Activated T-helper 1 cell treated with anti-CD3 and anti-CD28 coated beads, Interleukin-12 subunit alpha, Interleukin-12 subunit beta, Interleukin-2, Interleukin-4 antibody, amounts not matched to agents 30 ng/mL and 10 ng/mL and 1 ng/mL, durations not matched to agents 14 hours and 24 hours and 36 hours (primary cell): ENCODE results near the gene LRRC7. TPM values are rescaled to one million over a fixed set of nuclear protein-coding genes. Genes with fewer than 3 reads are reported as not detected.

ENCODE experiments used
- DNase-seq: peaks from one replicate; pipeline ENCODE4 v3.0.0; 2021; ENCODE audit warnings: low spot score
- H3K27ac Mint-ChIP-seq: one replicate; pipeline ENCODE4 v1.8.0; 2021; ENCODE audit warnings: mild to moderate bottlenecking, mixed read lengths
- H3K27me3 Mint-ChIP-seq: one replicate; pipeline ENCODE4 v1.8.0; 2022; ENCODE audit warnings: mild to moderate bottlenecking, moderate library complexity, mixed read lengths; ENCODE audit not compliant: insufficient read depth
- H3K36me3 Mint-ChIP-seq: one replicate; pipeline ENCODE4 v1.8.0; 2021; ENCODE audit warnings: low read depth, mixed read lengths
- H3K4me1 Mint-ChIP-seq: one replicate; pipeline ENCODE4 v1.8.0; 2021; ENCODE audit warnings: low read depth, mixed read lengths
- H3K4me3 Mint-ChIP-seq: one replicate; pipeline ENCODE4 v1.8.0; 2021; ENCODE audit warnings: mild to moderate bottlenecking, moderate library complexity, mixed read lengths
- H3K9me3 Mint-ChIP-seq: one replicate; pipeline ENCODE4 v1.8.0; 2021; ENCODE audit warnings: mixed read lengths
- intact Hi-C: fragments of 100-400 bp; cut with micrococcal nuclease; formaldehyde crosslinking; loops from one replicate; pipeline ENCODE4 v1.15.1; 2024
- total RNA-seq: library from RNA; stranded (reverse); gene quantifications from 2 replicates; pipeline ENCODE4 v1.2.3, GENCODE V29; 2022

The LRRC7 gene
- total RNA-seq, 1 donor from 2014 or later = not detected

- DNase-seq = no peak
- Mint-ChIP-seq H3K27ac (no peak overlapping the region), H3K9me3 (no peaks in the 10 kb centered on the region), H3K4me3 (no peak overlapping the region), H3K27me3 (no peaks in the 10 kb centered on the region), H3K36me3 (no peaks in the 10 kb centered on the region), H3K4me1 (no peaks in the 10 kb centered on the region)
- intact Hi-C loops = no loop called here
Observed at GRCh38 chr1:69991644-69992043, 423.9 kb downstream of the LRRC7 start.

DNA sequence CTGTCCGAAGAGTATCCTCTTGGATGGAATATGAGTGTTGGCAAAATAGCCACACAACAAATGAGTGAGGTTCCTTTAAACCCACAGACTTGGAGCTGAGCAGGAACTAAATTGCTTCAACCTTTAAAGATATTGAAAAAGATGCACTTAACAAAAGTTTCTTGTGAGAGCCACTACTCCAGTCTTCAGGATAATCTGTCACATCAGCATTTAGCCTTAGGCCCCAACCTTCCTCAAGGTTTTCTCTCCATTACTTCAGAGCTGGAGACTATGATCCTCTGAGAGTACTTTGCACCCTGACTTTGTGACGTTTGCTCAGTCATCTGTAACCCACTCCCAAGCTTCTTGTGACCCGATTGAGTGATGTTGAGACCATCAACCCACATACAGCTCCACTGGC, 424.9 kb downstream of the LRRC7 start:
- intact Hi-C loops = no loop called here
- no peak for DNase-seq
- Mint-ChIP-seq H3K4me3 (no peak overlapping the region), H3K27me3 (no peaks in the 10 kb centered on the region), H3K9me3 (no peaks in the 10 kb centered on the region), H3K36me3 (no peaks in the 10 kb centered on the region), H3K4me1 (no peaks in the 10 kb centered on the region), H3K27ac (no peak overlapping the region)

DNA sequence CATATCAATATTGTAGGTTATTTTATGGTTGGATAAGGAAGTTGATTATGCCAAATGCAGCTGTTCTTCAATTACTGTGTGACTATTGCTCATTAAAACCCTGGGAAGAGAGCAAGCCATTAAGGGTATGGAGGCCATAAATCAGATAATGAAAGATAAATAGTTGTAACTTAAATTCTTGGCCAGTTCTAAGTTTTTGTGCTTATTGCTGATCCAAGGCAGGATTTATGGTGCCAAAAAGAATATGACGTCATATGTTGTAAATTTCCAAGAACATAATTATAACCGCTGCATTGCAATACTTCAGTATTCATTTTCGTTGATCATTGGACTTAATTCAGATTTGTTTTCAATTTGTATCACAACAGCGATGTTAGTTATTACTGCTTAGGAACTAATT, 426.1 kb downstream of the LRRC7 start:
- Mint-ChIP-seq H3K36me3 (no peaks in the 10 kb centered on the region), H3K4me1 (no peaks in the 10 kb centered on the region), H3K4me3 (no peak overlapping the region), H3K9me3 (no peaks in the 10 kb centered on the region), H3K27ac (no peak overlapping the region), H3K27me3 (no peaks in the 10 kb centered on the region)
- no peak for DNase-seq
- intact Hi-C loops = no loop called here

GRCh38 chr1:69994241-69994640, 426.5 kb downstream of the LRRC7 start:
- Mint-ChIP-seq H3K4me1 (no peaks in the 10 kb centered on the region), H3K27ac (no peak overlapping the region), H3K9me3 (no peaks in the 10 kb centered on the region), H3K4me3 (no peak overlapping the region), H3K27me3 (no peaks in the 10 kb centered on the region), H3K36me3 (no peaks in the 10 kb centered on the region)
- no peak for DNase-seq
- intact Hi-C loops = no loop called here

GRCh38 chr1:69998847-69999246, 431.1 kb downstream of the LRRC7 start:
- intact Hi-C loops = no loop called here
- H3K36me3 Mint-ChIP-seq = no peaks in the 10 kb centered on the region

GRCh38 chr1:70003211-70003908, 435.6 kb downstream of the LRRC7 start:
- no peak for DNase-seq
- Mint-ChIP-seq H3K4me3 (no peak overlapping the region), H3K36me3 (no peaks in the 10 kb centered on the region), H3K27me3 (no peaks in the 10 kb centered on the region), H3K4me1 (no peaks in the 10 kb centered on the region), H3K27ac (no peak overlapping the region), H3K9me3 (no peaks in the 10 kb centered on the region)
- intact Hi-C loops = no loop called here

More at GRCh38 chr1:69998847-69999246, 431.1 kb downstream of the LRRC7 start:
- Mint-ChIP-seq H3K4me3 (no peak overlapping the region), H3K9me3 (no peaks in the 10 kb centered on the region), H3K4me1 (no peaks in the 10 kb centered on the region), H3K27ac (no peak overlapping the region), H3K27me3 (no peaks in the 10 kb centered on the region)
- DNase-seq = no peak

DNA sequence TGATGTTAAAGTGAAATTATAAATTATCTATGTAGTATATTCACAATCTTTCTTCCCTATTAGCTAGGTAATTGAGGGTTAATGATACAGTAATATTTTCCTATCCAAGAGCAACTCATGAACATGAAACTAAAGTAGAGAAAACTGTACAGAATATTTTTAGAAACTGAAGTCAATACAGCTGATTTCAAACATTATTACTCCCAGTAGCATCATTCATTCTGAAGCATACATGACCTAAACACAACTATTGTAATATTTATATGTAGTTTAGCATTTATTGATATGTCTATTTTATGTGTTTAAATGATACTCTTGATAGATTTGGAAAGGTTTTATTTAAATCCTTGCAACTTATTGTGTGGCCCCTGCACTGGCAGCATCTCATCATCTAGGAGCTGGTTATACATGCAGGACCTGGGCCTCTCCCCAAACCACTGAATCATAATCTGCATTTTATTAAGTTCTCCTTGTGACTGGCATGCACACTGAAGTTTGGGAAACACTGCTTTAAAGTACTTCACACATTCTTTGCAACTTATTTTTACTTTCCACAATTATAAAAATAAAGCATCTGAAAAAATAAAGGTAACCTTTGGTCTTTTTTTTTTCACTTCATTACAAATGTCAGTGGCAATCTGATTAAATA, 437.8 kb downstream of the LRRC7 start:
- Mint-ChIP-seq H3K4me1 (no peaks in the 10 kb centered on the region), H3K27ac (no peak overlapping the region), H3K27me3 (no peaks in the 10 kb centered on the region), H3K9me3 (no peaks in the 10 kb centered on the region), H3K4me3 (no peak overlapping the region), H3K36me3 (no peaks in the 10 kb centered on the region)
- DNase-seq = no peak
- intact Hi-C loops = no loop called here

GRCh38 chr1:70008660-70009059, 440.9 kb downstream of the LRRC7 start:
- no peak overlapping the region for H3K4me3 Mint-ChIP-seq
- no peaks in the 10 kb centered on the region for H3K27me3 Mint-ChIP-seq
- no peaks in the 10 kb centered on the region for H3K4me1 Mint-ChIP-seq

DNA sequence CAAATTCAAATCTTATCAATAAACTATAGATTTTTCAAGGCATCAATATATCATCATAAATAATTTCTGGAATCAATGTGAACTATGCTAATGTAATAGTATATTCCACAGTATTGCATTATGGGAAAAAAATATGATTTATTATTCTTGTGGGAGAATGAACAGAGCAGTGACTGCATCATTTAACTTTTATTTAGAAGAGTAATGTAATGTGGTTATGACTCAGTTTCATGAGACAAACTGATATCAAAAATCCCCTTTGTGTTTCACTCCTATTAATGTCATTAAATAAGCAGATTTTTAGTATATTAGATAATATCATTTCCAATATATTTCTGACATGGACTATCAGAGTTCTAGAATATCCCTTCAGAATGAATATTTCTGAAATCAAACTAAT, 450.0 kb downstream of the LRRC7 start:
- Mint-ChIP-seq H3K27ac (no peak overlapping the region), H3K27me3 (no peaks in the 10 kb centered on the region), H3K4me3 (no peak overlapping the region), H3K4me1 (no peaks in the 10 kb centered on the region), H3K9me3 (no peaks in the 10 kb centered on the region), H3K36me3 (no peaks in the 10 kb centered on the region)
- intact Hi-C loops = no loop called here
- DNase-seq = no peak

More at GRCh38 chr1:70008660-70009059, 440.9 kb downstream of the LRRC7 start:
- Mint-ChIP-seq H3K36me3 (no peaks in the 10 kb centered on the region), H3K27ac (no peak overlapping the region), H3K9me3 (no peaks in the 10 kb centered on the region)
- DNase-seq = no peak
- intact Hi-C loops = no loop called here

- Mint-ChIP-seq H3K9me3 (no peaks in the 10 kb centered on the region), H3K4me1 (no peaks in the 10 kb centered on the region), H3K4me3 (no peak overlapping the region), H3K36me3 (no peaks in the 10 kb centered on the region), H3K27ac (no peak overlapping the region), H3K27me3 (no peaks in the 10 kb centered on the region)
- DNase-seq = no peak
- intact Hi-C loops = no loop called here
Observed at GRCh38 chr1:70024272-70024671, 456.6 kb downstream of the LRRC7 start.

- no peaks in the 10 kb centered on the region for H3K36me3 Mint-ChIP-seq
Observed at GRCh38 chr1:70025052-70025451, 457.3 kb downstream of the LRRC7 start.

GRCh38 chr1:70025846-70026245, 458.1 kb downstream of the LRRC7 start:
- no peaks in the 10 kb centered on the region for H3K4me1 Mint-ChIP-seq
- no peak overlapping the region for H3K4me3 Mint-ChIP-seq
- H3K27me3 Mint-ChIP-seq = no peaks in the 10 kb centered on the region
- no peak overlapping the region for H3K27ac Mint-ChIP-seq
- no peak for DNase-seq
- H3K36me3 Mint-ChIP-seq = no peaks in the 10 kb centered on the region
- no peaks in the 10 kb centered on the region for H3K9me3 Mint-ChIP-seq
- intact Hi-C loops = no loop called here

More at GRCh38 chr1:70025052-70025451, 457.3 kb downstream of the LRRC7 start:
- no peaks in the 10 kb centered on the region for H3K9me3 Mint-ChIP-seq
- H3K4me1 Mint-ChIP-seq = no peaks in the 10 kb centered on the region
- H3K27me3 Mint-ChIP-seq = no peaks in the 10 kb centered on the region
- H3K4me3 Mint-ChIP-seq = no peak overlapping the region
- no peak for DNase-seq
- intact Hi-C loops = no loop called here
- H3K27ac Mint-ChIP-seq = no peak overlapping the region

DNA sequence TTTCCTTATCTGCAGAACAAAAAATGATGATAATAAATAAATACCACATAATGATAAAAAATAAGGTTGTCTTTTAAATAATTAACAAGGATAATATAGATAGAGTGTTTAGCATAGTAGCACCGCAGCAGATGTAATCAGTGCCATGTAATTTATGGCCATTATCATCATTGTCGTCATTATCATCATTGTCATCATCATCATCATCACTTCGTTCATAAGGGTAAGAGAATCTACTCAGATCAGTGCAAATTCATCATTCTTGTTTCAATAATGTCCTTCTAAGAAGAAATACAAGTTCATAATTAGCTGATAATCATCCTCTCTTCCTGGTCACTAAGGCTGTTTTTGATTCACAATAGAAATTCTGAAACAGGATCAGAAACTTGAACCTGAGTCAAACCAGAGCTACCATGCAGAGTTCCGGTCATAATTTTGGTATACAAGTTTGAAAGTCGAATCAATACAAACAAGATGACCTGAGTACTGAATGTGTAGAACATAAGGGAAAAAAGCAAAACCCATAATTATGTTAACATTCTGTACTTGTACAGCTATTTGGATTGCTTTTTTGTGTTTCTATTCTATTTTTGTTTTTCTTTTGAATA, 465.6 kb downstream of the LRRC7 start:
- no peak overlapping the region for H3K4me3 Mint-ChIP-seq
- no peaks in the 10 kb centered on the region for H3K9me3 Mint-ChIP-seq
- no peak for DNase-seq
- H3K27ac Mint-ChIP-seq = no peak overlapping the region
- H3K36me3 Mint-ChIP-seq = no peaks in the 10 kb centered on the region
- intact Hi-C loops = no loop called here
- H3K4me1 Mint-ChIP-seq = no peaks in the 10 kb centered on the region
- H3K27me3 Mint-ChIP-seq = no peaks in the 10 kb centered on the region
